Measurements from ENCODE around the gene NAP1L4.

Gene NAP1L4

DNA sequence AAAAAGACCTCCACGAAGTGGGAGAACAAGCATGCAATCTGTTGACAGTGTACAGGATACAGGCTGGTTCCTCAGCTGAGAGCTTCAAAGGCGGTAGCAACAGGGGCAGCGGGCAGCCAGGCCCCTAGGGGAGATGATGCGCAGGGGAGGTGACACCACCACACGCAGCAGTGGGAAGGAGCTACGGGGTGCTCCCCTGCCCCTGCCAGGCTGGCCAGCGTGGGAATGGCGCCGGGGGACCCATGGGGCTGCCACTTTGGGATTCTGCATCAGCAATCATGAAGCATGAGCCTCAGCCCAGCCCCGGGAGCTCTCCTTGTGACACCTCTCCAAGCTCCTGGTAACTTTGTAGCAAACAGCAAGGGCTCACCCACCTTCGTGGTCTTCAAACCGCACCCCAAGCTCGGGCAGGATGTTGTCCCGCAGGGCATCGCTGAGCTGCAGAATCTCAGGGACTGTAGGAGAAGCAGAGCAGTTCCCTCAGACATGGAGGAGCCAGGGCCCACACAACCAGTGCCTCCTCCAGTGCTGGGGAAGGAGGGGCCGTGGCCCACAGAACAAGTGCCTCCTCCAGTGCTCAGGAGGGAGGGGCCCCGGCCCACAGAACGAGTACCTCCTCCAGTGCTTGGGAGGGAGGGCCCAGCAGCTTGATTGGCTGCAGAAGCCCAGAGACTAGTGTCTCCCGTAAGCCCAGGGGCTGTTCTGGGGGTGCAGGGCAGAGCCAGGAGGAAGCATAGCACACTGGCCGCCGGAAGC lies 14.6 kb upstream of the NAP1L4 start:
- no peak for DNase-seq (ENCODE audit: low read depth)
- no peak overlapping the region for H3K4me3 ChIP-seq (replicated peaks; ENCODE audit: low read depth, low read length)

DNA sequence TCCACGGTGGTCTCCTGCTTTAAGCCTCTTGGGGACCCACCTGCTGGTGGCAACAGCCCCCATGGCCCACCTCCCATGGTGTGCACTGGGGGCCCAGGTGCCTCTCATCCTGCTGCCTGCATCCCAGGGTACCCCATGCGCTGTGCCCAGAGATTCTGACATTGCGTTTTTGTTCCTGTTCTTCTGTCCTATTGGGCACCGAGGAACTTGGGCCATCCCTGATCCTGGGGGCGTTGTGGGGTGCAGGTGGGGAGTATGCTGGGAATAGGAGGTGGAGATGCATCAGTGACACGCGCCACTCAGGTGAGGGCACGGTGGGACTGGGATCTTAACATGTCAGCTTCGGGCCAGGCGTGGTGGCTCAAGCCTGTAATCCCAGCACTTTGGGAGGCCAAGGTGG lies 12.4 kb upstream of the NAP1L4 start:
- TF ChIP-seq, protein P1, sequence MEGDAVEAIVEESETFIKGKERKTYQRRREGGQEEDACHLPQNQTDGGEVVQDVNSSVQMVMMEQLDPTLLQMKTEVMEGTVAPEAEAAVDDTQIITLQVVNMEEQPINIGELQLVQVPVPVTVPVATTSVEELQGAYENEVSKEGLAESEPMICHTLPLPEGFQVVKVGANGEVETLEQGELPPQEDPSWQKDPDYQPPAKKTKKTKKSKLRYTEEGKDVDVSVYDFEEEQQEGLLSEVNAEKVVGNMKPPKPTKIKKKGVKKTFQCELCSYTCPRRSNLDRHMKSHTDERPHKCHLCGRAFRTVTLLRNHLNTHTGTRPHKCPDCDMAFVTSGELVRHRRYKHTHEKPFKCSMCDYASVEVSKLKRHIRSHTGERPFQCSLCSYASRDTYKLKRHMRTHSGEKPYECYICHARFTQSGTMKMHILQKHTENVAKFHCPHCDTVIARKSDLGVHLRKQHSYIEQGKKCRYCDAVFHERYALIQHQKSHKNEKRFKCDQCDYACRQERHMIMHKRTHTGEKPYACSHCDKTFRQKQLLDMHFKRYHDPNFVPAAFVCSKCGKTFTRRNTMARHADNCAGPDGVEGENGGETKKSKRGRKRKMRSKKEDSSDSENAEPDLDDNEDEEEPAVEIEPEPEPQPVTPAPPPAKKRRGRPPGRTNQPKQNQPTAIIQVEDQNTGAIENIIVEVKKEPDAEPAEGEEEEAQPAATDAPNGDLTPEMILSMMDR (IDR thresholded peaks at IDR 0.05; ENCODE audit: low read length, missing control alignments): no peak
- no peak overlapping the region for H3K4me3 ChIP-seq (replicated peaks; ENCODE audit: low read depth, low read length)
- DNase-seq (ENCODE audit: low read depth): no peak

More for the DNA sequence above, 14.6 kb upstream of the NAP1L4 start:
- TF ChIP-seq, protein P1 (IDR thresholded peaks at IDR 0.05; ENCODE audit: low read length, missing control alignments): no peak

DNA sequence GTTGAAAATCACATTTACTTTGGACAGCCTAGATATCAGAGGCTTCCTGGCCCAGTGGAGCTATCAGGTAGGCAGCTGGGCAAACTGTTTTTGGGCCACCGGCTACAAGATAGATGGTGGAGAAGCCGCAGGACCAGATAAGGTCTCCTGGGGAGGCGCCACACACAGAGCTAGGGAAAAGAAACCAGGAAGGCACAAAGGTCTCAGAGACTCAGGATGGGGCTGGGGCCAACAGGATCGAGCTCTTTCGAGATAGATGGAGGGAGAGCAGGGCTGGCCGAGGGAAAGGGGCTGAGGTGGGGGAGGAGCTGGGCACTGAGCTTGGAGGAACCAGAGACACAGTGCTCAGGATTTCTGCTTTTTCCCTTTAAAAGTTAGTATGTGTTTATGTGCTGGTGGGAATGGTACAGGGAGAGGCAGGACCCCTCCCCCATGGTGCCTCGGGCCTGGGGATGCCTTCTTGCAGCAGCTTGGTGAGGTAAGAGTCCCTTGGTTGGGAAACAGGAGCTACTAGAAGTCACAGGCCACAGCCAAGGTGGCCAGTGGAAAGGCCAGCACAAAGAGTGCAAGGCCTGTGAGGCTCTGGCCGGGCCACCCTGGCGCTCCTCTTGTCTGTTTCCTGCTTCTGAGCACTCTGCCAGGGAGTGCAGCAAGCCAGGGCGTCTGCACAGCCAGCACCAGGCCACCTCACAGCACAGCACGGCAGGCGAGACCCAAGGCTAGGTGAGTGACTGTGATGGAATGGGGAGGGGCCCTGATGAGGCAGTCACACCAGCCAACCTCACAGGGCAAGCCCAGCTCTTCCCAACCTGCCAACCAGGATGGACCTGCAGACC lies 11.5 kb upstream of the NAP1L4 start:
- TF ChIP-seq, protein P1 (IDR thresholded peaks at IDR 0.05; ENCODE audit: low read length, missing control alignments): no peak
- no peak overlapping the region for H3K4me3 ChIP-seq (replicated peaks; ENCODE audit: low read depth, low read length)
- no peak for DNase-seq (ENCODE audit: low read depth)

DNA sequence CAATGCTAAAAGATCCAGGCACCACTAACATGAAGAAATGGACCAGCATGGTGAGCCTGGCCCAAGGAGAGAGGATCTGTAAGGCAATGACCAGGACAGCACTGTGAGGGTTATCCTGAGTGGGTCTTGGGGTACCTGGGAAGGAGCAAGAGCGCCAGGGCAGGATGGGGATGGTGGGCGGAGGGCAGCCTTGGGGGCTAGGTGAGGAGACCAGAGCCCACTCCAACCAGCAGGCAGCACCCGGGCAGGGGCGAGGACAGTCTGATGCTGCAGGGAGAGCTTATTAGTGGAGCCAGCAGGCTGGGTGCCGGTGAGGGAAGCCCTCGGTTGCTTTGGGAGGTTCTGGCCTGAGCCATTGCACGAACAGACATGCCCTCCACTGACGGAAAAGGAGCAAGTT lies 10.7 kb upstream of the NAP1L4 start:
- H3K4me3 ChIP-seq (replicated peaks; ENCODE audit: low read depth, low read length): no peak overlapping the region
- no peak for DNase-seq (ENCODE audit: low read depth)
- TF ChIP-seq, protein P1 (IDR thresholded peaks at IDR 0.05; ENCODE audit: low read length, missing control alignments): no peak

DNA sequence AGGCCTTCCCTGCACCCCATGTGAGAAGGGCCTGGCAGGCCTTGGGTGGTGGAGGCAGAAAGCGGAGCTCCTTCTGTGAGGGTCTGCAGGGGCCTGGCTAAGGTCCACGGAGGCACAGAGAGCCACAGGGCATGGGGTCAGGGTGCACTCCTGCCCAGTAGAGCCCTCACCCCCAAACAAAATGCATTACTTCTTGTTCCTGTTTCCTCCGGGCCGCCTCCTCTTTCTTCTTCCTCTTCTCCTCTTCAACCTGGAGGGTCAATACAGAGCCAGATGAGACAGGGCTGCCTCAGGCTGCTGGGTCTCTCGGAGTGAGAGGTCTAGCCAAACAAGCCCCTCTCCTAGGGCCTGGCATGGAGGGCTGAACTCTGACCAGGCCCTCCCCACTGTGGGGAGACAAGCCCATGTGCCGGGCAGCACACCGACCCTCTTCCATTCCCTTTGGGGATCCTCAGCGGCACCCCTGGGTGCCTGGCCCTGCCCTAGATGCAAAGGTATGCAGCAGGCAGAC lies 10.3 kb upstream of the NAP1L4 start:
- H3K4me3 ChIP-seq (replicated peaks; ENCODE audit: low read depth, low read length): no peak overlapping the region
- TF ChIP-seq, protein P1 (IDR thresholded peaks at IDR 0.05; ENCODE audit: low read length, missing control alignments): no peak
- no peak for DNase-seq (ENCODE audit: low read depth)

DNA sequence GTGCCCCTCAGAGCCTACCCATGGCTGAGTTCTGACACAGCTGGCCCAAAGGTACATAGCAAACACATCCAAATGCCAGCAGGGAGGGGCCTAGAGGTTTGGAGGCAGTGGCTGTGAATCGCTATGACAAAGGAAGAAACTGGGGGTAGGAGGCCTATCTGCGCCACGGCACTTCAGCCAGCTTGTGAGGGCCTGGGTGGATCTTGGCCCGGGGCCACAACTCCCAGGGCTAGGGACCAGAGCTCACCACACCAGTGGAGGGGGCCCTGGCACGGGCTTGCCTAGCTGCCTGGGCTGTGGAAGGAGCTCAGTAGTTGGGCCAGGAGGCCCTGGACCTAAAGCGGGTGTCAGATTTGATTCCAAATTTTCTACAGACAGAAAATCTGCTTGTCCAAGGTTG lies 9.4 kb upstream of the NAP1L4 start:
- H3K4me3 ChIP-seq (replicated peaks; ENCODE audit: low read depth, low read length): no peak overlapping the region
- no peak for DNase-seq (ENCODE audit: low read depth)
- TF ChIP-seq, protein P1 (IDR thresholded peaks at IDR 0.05; ENCODE audit: low read length, missing control alignments): no peak

Data from fibroblast of pulmonary artery (primary cell).